Gastrocnemius medialis (tissue), 4 donors: ENCODE data around the gene SRSF1. TPM values are rescaled to one million over a fixed set of nuclear protein-coding genes. Genes with fewer than 3 reads are reported as not detected.

Experiments used
- ATAC-seq, 2 donors: fragments of 150-250 bp; one replicate each; pipeline ENCODE4 v1.9.1; 2016
- DNase-seq, 2 donors: peaks; one replicate each; pipeline ENCODE4 v3.0.0-alpha.2; 2019
- H3K27ac ChIP-seq, 4 donors: fragments of 200-600 bp; sonication (generic); 1 replicate in 1 of 4; 2 replicates in 3 of 4; pipeline ENCODE4 v1.5.1; 2016 to 2018; ENCODE audit warnings: mild to moderate bottlenecking in 2 of 4, moderate library complexity in 1 of 4
- H3K27me3 ChIP-seq, 3 donors: fragments of 200-600 bp; sonication (generic) in 2 of 3; 1 replicate in 1 of 3; 2 replicates in 2 of 3; pipeline versions ENCODE4 v1.5.1 to v1.6.0; 2016 to 2019; ENCODE audit warnings: mild to moderate bottlenecking in 1 of 3, moderate library complexity in 1 of 3
- H3K36me3 ChIP-seq, 2 donors: fragments of 200-600 bp; sonication (generic) in 1 of 2; one replicate each; pipeline ENCODE4 v1.5.1; 2017 to 2018
- H3K4me1 ChIP-seq, 2 donors: fragments of 200-600 bp; sonication (generic) in 1 of 2; one replicate each; pipeline ENCODE4 v1.5.1; 2016 to 2017; ENCODE audit warnings: mild to moderate bottlenecking in 2 of 2
- H3K4me3 ChIP-seq, 4 donors: fragments of 200-600 bp; sonication (generic) in 3 of 4; 1 replicate in 1 of 4; 2 replicates in 3 of 4; pipeline ENCODE4 v1.5.1; 2016 to 2019; ENCODE audit warnings: mild to moderate bottlenecking in 2 of 4
- H3K9me3 ChIP-seq, 3 donors: fragments of 200-600 bp; sonication (generic) in 2 of 3; 1 replicate in 1 of 3; 2 replicates in 2 of 3; pipeline ENCODE4 v1.5.1; 2016 to 2019
- CTCF ChIP-seq, 5 experiments: fragments of 450-650 bp in 3 of 5; fragments of 200-600 bp in 2 of 5; sonication (generic) in 2 of 5; IDR thresholded peaks in 4 of 5; conservative IDR thresholded peaks in 1 of 5; 1 replicate in 4 of 5; 2 replicates in 1 of 5; pipeline ENCODE4 v1.5.1; 2016 to 2019; ENCODE audit warnings: antibody characterized with exemption in 5 of 5, mild to moderate bottlenecking in 3 of 5, moderate library complexity in 3 of 5
- POLR2A ChIP-seq, 2 donors: fragments of 450-650 bp; IDR thresholded peaks; one replicate each; pipeline ENCODE4 v1.6.1; 2017; ENCODE audit warnings: antibody characterized with exemption in 2 of 2, mild to moderate bottlenecking in 2 of 2, moderate library complexity in 2 of 2
- in situ Hi-C, 4 donors: fragments of 200-750 bp; cut with MboI; loops; one replicate each; pipeline versions ENCODE4 v1.15.0 to v1.8.0; 2017; ENCODE audit warnings: low sequenced_read_pairs in 4 of 4
- intact Hi-C: fragments of 100-400 bp; cut with DNase I; formaldehyde crosslinking; loops from one replicate; pipeline ENCODE4 v1.15.1; 2023; ENCODE audit warnings: low total_unique reads
- total RNA-seq, 4 donors: library from RNA; depleted of rRNA; stranded (reverse); fragments of >200 nt; gene quantifications; one replicate each; pipeline versions ENCODE4 v1.1.0 to v1.2.3, GENCODE V29; 2016

Gene SRSF1
- total RNA-seq, 4 donors from 2014 or later, result 69.4 to 85.4 (median 82.2) TPM

GRCh38 chr17:58001461-58002124 lies 5.5 kb downstream of the SRSF1 start:
- TF ChIP-seq CTCF (IDR thresholded peaks at IDR 0.05 in 4 of 5, conservative IDR thresholded peaks at IDR 0.05 in 1 of 5), result no peak
- TF ChIP-seq POLR2A (IDR thresholded peaks at IDR 0.05), result no peak
- H3K27me3 ChIP-seq, result no peaks in the 10 kb centered on the region
- H3K27ac ChIP-seq, result peak overlapping the region in 2 of 4 donors; percentile 20 to 99
- no peak for DNase-seq
- H3K4me3 ChIP-seq, result no peak overlapping the region
- no peak for ATAC-seq
- intact Hi-C loops (loop anchor here (10.0 kb wide), 1 partner anchor 337 kb away; no protein-coding TSS in a partner anchor), in situ Hi-C loops (loop anchor here in 2 of 4 donors (10.0 to 25.0 kb wide), 2 partner anchors 111 to 113 kb away; no protein-coding TSS in a partner anchor)
- H3K9me3 ChIP-seq, result no peaks in the 10 kb centered on the region
- H3K4me1 ChIP-seq, result peaks cover 60 to 62% of the 10 kb centered on the region in 2 donors
- peaks cover 0 to 61% of the 10 kb centered on the region in 2 donors for H3K36me3 ChIP-seq

GRCh38 chr17:57999496-58000017 lies 7.5 kb downstream of the SRSF1 start:
- Histone ChIP-seq H3K27ac (peak overlapping the region; percentile 18 to 52 (median 36)), H3K9me3 (no peaks in the 10 kb centered on the region), H3K4me1 (peaks cover 59 to 60% of the 10 kb centered on the region in 2 donors), H3K4me3 (no peak overlapping the region), H3K27me3 (no peaks in the 10 kb centered on the region), H3K36me3 (peaks cover 0 to 46% of the 10 kb centered on the region in 2 donors)
- TF ChIP-seq POLR2A (IDR thresholded peaks at IDR 0.05), result no peak
- TF ChIP-seq CTCF (IDR thresholded peaks at IDR 0.05 in 4 of 5, conservative IDR thresholded peaks at IDR 0.05 in 1 of 5), result peak; percentile 73 to 87 (median 79)
- ATAC-seq (peak; percentile 60 to 68), DNase-seq (no peak)
- in situ Hi-C loops, result loop anchor here (5.0 to 25.0 kb wide), 6 partner anchors 113 to 912 kb away; partner anchors contain the start of genes AKAP1 (in 1 of the 4) and MSI2 (in 1 of the 4)
- intact Hi-C loops, result loop anchor here (1.0 to 10.0 kb wide), 3 partner anchors 141 to 405 kb away; no protein-coding TSS in a partner anchor

- TF ChIP-seq POLR2A (IDR thresholded peaks at IDR 0.05) (no peak), CTCF (IDR thresholded peaks at IDR 0.05 in 4 of 5, conservative IDR thresholded peaks at IDR 0.05 in 1 of 5) (no peak)
- Histone ChIP-seq H3K27me3 (no peaks in the 10 kb centered on the region), H3K4me3 (no peak overlapping the region), H3K9me3 (no peaks in the 10 kb centered on the region), H3K4me1 (peaks cover 59 to 60% of the 10 kb centered on the region in 2 donors), H3K27ac (peak overlapping the region; percentile 18 to 52 (median 36)), H3K36me3 (peaks cover 0 to 41% of the 10 kb centered on the region in 2 donors)
- in situ Hi-C loops, result loop anchor here (5.0 to 25.0 kb wide), 4 partner anchors 142 to 912 kb away; partner anchors contain the start of genes AKAP1 (in 1 of the 4) and MSI2 (in 1 of the 4)
- DNase-seq, result no peak
- ATAC-seq, result no peak
- intact Hi-C loops, result loop anchor here (1.0 to 10.0 kb wide), 2 partner anchors 141 to 404 kb away; no protein-coding TSS in a partner anchor
Measured at GRCh38 chr17:57999010-57999495, 8.0 kb downstream of the SRSF1 start.

- DNase-seq (no peak), ATAC-seq (no peak)
- TF ChIP-seq POLR2A (IDR thresholded peaks at IDR 0.05), result no peak
- no peak for TF ChIP-seq CTCF (IDR thresholded peaks at IDR 0.05 in 4 of 5, conservative IDR thresholded peaks at IDR 0.05 in 1 of 5)
- no peaks in the 10 kb centered on the region for H3K9me3 ChIP-seq
- intact Hi-C loops (loop anchor here (10.0 kb wide), 1 partner anchor 402 kb away; no protein-coding TSS in a partner anchor), in situ Hi-C loops (loop anchor here (5.0 to 25.0 kb wide), 4 partner anchors 140 to 910 kb away; partner anchors contain the start of genes AKAP1 (in 1 of the 4) and MSI2 (in 1 of the 4))
- H3K36me3 ChIP-seq, result peaks cover 0 to 23% of the 10 kb centered on the region in 2 donors
- peaks cover 59 to 60% of the 10 kb centered on the region in 2 donors for H3K4me1 ChIP-seq
- H3K4me3 ChIP-seq, result no peak overlapping the region
- H3K27ac ChIP-seq, result peak overlapping the region in 3 of 4 donors; percentile 10 to 98 (median 97)
- H3K27me3 ChIP-seq, result no peaks in the 10 kb centered on the region
Measured at GRCh38 chr17:57997085-57997809, 9.8 kb downstream of the SRSF1 start.
